ENCODE results near the gene YPEL3. TPM values are rescaled to one million over a fixed set of nuclear protein-coding genes. Genes with fewer than 3 reads are reported as not detected.
A peak's percentile ranks its signal among the peaks of the same experiment; 100 is the strongest.

Gene YPEL3
- total RNA-seq, 2 donors from 2014 or later: 129 to 140 TPM

- Histone ChIP-seq H3K36me3 (peaks cover 65% of the 10 kb centered on the region), H3K4me1 (peaks cover 0 to 63% of the 10 kb centered on the region in 2 donors), H3K27me3 (no peaks in the 10 kb centered on the region), H3K27ac (peak overlapping the region; percentile 96 to 100), H3K4me3 (peak overlapping the region; percentile 81 to 91), H3K9me3 (no peaks in the 10 kb centered on the region)
- DNase-seq (ENCODE audit: low spot score): no peak
- no peak for TF ChIP-seq CTCF (IDR thresholded peaks at IDR 0.05)
Observed at GRCh38 chr16:30067584-30067916, 28.5 kb downstream of the YPEL3 start.

- Histone ChIP-seq H3K27ac (peak overlapping the region; percentile 96 to 100), H3K9me3 (no peaks in the 10 kb centered on the region), H3K36me3 (peaks cover 59% of the 10 kb centered on the region), H3K4me3 (peak overlapping the region; percentile 81 to 91), H3K4me1 (peaks cover 0 to 63% of the 10 kb centered on the region in 2 donors), H3K27me3 (no peaks in the 10 kb centered on the region)
- TF ChIP-seq CTCF (IDR thresholded peaks at IDR 0.05): no peak
- no peak for DNase-seq (ENCODE audit: low spot score)
Observed at GRCh38 chr16:30066761-30067583, 29.0 kb downstream of the YPEL3 start.

DNA sequence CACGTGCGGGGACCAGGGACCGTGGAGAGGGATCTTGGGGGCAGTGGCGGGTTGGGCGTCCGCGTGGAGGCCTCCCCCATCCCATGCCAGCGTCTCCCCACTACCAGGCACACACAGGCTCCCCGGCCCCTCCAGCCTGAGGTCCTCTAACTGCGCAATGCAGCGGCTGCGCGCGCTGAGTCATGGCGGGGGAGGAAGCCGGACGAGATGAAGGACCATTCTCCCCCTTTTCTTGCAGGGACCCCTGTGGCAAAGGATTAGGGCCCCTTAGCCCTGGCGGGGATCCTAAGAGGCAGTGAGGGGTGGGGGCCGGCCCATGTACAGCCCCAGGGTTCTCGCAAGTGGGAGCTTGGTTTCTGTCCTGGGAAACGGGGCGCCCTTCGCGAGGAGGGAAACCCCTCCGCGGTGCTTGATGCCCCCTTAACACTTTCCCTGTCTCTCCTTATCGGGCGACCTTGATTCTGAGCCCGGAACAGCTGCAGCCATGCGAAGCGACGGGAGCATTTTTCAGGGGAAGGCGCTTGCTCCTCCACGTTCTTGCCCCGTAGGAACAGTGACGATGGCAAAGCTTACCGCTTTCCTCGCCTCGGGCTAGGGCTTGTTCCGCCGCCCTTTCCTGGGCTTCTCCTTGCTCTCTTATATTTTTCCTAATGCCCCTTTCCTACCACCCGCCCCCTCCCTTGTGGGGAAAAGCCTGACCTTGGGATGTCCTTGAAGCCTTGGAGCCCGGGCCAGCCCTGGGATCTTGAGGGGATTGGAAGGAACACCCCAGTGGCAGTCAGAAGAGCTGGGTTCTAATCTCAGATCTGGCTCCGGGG lies 29.9 kb downstream of the YPEL3 start:
- DNase-seq (ENCODE audit: low spot score): no peak
- Histone ChIP-seq H3K4me1 (peaks cover 0 to 62% of the 10 kb centered on the region in 2 donors), H3K36me3 (peaks cover 51% of the 10 kb centered on the region)

DNA sequence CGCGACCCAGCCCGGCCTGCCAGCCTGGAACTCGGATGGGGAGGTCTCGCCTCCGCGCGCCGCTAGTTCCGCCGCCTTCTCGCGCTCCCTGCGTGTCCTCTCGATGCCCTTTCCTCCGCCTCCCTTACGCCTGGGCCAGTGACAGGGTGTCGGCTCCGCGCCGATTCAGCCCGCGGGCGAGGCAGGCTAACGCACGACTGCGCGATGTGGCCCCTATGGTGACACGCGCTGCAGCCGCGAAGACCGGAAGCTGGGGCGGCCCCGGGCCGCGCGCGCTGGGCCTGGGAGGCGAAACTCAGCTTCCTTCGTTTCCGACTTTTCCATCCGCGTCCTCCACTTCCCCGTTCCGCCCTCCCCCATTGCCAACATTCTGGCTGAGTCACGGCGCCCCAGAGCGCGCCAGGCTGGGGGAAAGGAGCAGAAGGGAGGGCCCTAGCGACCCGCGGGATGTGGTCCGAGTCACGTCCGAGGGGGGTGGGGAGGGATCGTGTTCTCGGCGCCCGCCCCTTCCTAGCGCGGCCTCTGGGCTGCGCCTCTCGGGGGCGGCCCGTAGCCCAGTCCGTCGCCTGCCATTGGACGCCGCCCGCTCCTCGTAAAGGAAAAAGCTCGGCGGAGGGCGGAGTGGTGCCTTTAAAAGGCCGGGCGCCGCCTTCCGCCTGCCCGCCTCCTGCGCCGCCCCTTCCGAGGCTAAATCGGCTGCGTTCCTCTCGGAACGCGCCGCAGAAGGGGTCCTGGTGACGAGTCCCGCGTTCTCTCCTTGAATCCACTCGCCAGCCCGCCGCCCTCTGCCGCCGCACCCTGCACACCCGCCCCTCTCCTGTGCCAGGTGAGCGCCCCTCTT lies 30.7 kb downstream of the YPEL3 start, which contains the start of gene ALDOA:
TSS of gene ALDOA (plus strand) at position 659 of the 841 bp plus-strand sequence. CDS start 1,138 bp downstream, outside the sequence.
- H3K4me1 ChIP-seq: peaks cover 0 to 61% of the 10 kb centered on the region in 2 donors

More for the DNA sequence above, 29.9 kb downstream of the YPEL3 start:
- H3K27me3 ChIP-seq: no peaks in the 10 kb centered on the region
- peak overlapping the region; percentile 96 to 100 for H3K27ac ChIP-seq
- TF ChIP-seq CTCF (IDR thresholded peaks at IDR 0.05): no peak
- H3K4me3 ChIP-seq: peak overlapping the region; percentile 81 to 91
- no peaks in the 10 kb centered on the region for H3K9me3 ChIP-seq

More for the DNA sequence above, 30.7 kb downstream of the YPEL3 start, which contains the start of gene ALDOA:
- Histone ChIP-seq H3K27ac (peak within 1 kb of the TSS; percentile 96 to 100), H3K4me3 (peak within 1 kb of the TSS; percentile 81 to 91), H3K27me3 (no peaks in the 10 kb centered on the region), H3K36me3 (peaks cover 42% of the 10 kb centered on the region), H3K9me3 (no peaks in the 10 kb centered on the region)
- peak; percentile 98 for DNase-seq (ENCODE audit: low spot score)
- TF ChIP-seq CTCF (IDR thresholded peaks at IDR 0.05): no peak

Data from right atrium auricular region (tissue), 2 donors.